Subcutaneous adipose tissue (tissue), 4 donors: ENCODE results near the gene POP7. TPM values are rescaled to one million over a fixed set of nuclear protein-coding genes. Genes with fewer than 3 reads are reported as not detected.

ENCODE experiments used
- CTCF ChIP-seq: fragments of 450-650 bp; IDR thresholded peaks from one replicate; pipeline ENCODE4 v1.5.1; 2016; ENCODE audit warnings: low read depth, mild to moderate bottlenecking, control low read depth, antibody characterized with exemption, moderate library complexity
- total RNA-seq, 4 donors: library from RNA; depleted of rRNA; stranded (reverse); fragments of >200 nt; gene quantifications; one replicate each; pipeline ENCODE4 v1.1.0, GENCODE V29; 2016

Gene POP7
- total RNA-seq, 4 donors from 2014 or later = 14.1 to 32.8 (median 19.4) TPM

GRCh38 chr7:100682228-100682741 is 23.6 kb upstream of the POP7 start:
- no peak for TF ChIP-seq CTCF

- no peak for TF ChIP-seq CTCF
Observed at GRCh38 chr7:100682991-100683658, 22.8 kb upstream of the POP7 start.

GRCh38 chr7:100683659-100684533 is 22.0 kb upstream of the POP7 start:
- no peak for TF ChIP-seq CTCF

GRCh38 chr7:100684534-100685042 is 21.3 kb upstream of the POP7 start:
- no peak for TF ChIP-seq CTCF

- TF ChIP-seq CTCF = no peak
Observed at GRCh38 chr7:100685049-100685605, 20.8 kb upstream of the POP7 start.

- TF ChIP-seq CTCF = no peak
Observed at GRCh38 chr7:100685631-100686145, 20.2 kb upstream of the POP7 start.
